ENCODE results near the gene LRSAM1. TPM values are rescaled to one million over a fixed set of nuclear protein-coding genes. Genes with fewer than 3 reads are reported as not detected.

Gene LRSAM1
- total and polyA plus RNA-seq, 9 of the 15 experiments (the other 6 are each of a cell fraction or from before 2014, with no cell fraction given), result 0.07 to 16.2 (median 4.7) TPM

- DNase-seq (ENCODE audit: extremely low read depth in 1 of 4, low spot score in 3 of 4), result peak; percentile 93 to 96 (median 94)
- H3K9me3 ChIP-seq (replicated peaks; ENCODE audit: control insufficient read depth, insufficient read depth, low read depth, low read length), result no peaks in the 10 kb centered on the region
- peak; percentile 89 for FAIRE-seq
- peaks cover 32 to 33% of the 10 kb centered on the region in 2 experiments for H3K4me1 ChIP-seq (replicated peaks in 1 of 2; ENCODE audit: control insufficient read depth in 2 of 2, insufficient read depth in 2 of 2, low read length in 2 of 2)
- H3K9me1 ChIP-seq (ENCODE audit: control insufficient read depth, insufficient read depth, low read length), result no peaks in the 10 kb centered on the region
- H2AFZ ChIP-seq (ENCODE audit: low read depth, low read length), result peak within 1 kb of the TSS; percentile 94
- ATAC-seq, result peak; percentile 90
- ChIA-PET CTCF (ENCODE audit: low intra/inter-chr PET ratio) (interaction anchor here (0.6 kb wide), 1 partner anchor 49 kb away, joined by 4 read pairs; no protein-coding TSS in a partner anchor), POLR2A (interaction anchor here (0.5 to 2.5 kb wide), 16 partner anchors 9 to 538 kb away, joined by 3 to 30 read pairs (median 4); partner anchors contain the start of genes LRSAM1, RPL12 and SLC2A8)
- H3K36me3 ChIP-seq (ENCODE audit: control insufficient read depth, insufficient read depth, low read length), result peaks cover 14% of the 10 kb centered on the region
- H3K9ac ChIP-seq (ENCODE audit: insufficient read depth in 1 of 2, low read depth in 2 of 2, low read length in 2 of 2), result peak within 1 kb of the TSS; percentile 84 to 96
- peak within 1 kb of the TSS; percentile 97 for H3K4me2 ChIP-seq (ENCODE audit: insufficient read depth, low read length)
- in situ Hi-C loops (cut with MboI), result no loop called here
- intact Hi-C loops (cut with micrococcal nuclease), result loop anchor here (10.0 kb wide), 1 partner anchor 199 kb away; no protein-coding TSS in a partner anchor
- peaks cover 49% of the 10 kb centered on the region for H3K79me2 ChIP-seq (ENCODE audit: control insufficient read depth, insufficient read depth, low read length)
- peak within 1 kb of the TSS; percentile 81 for H3K27ac ChIP-seq (ENCODE audit: extremely low read depth, low read depth, low read length)
- 1% methylated on average over 54 of the region's 54 CpGs for WGBS (ENCODE audit: insufficient coverage, low coverage, missing lambda C conversion rate)
- no peaks in the 10 kb centered on the region for H3K27me3 ChIP-seq (ENCODE audit: control insufficient read depth in 2 of 2, insufficient read depth in 2 of 2, low read length in 2 of 2)
- 0 out of 2 replicates have a peak, but pooled peaks cover under 1% of the 10 kb centered on the region for H4K20me1 ChIP-seq (replicated peaks; ENCODE audit: control insufficient read depth, insufficient read depth, low read length)
- BruUV-seq (replicated peaks), result no TSS peak
- H3K4me3 ChIP-seq, result peak within 1 kb of the TSS; percentile 87
- TF ChIP-seq TARDBP (IDR thresholded peaks at IDR 0.05) (no peak), ZNF584 (CRISPR knock-in tag; IDR thresholded peaks at IDR 0.05; ENCODE audit: low read depth) (no peak), E2F3 (CRISPR knock-in tag; IDR thresholded peaks at IDR 0.05) (0 out of 2 replicates have a peak, but pooled peaks have one; percentile 58), DACH1 (IDR thresholded peaks at IDR 0.05; ENCODE audit: partially characterized antibody) (no peak), MNT (conservative IDR thresholded peaks at IDR 0.05) (peak; percentile 81 to 88), DMBX1 (CRISPR knock-in tag; IDR thresholded peaks at IDR 0.05; ENCODE audit: borderline replicate concordance) (peak; percentile 7; the same call in 1 of the 2 replicates), GATAD2A (IDR thresholded peaks at IDR 0.05) (no peak), GABPB1 (CRISPR knock-in tag; IDR thresholded peaks at IDR 0.05) (peak; percentile 99), FOSL1 (tag; conservative IDR thresholded peaks at IDR 0.05) (0 out of 2 replicates have a peak, but pooled peaks have one; percentile 18), ZNF140 (CRISPR knock-in tag; IDR thresholded peaks at IDR 0.05) (no peak), DNMT1 (IDR thresholded peaks at IDR 0.05) (no peak)
- TF ChIP-seq, protein P1, sequence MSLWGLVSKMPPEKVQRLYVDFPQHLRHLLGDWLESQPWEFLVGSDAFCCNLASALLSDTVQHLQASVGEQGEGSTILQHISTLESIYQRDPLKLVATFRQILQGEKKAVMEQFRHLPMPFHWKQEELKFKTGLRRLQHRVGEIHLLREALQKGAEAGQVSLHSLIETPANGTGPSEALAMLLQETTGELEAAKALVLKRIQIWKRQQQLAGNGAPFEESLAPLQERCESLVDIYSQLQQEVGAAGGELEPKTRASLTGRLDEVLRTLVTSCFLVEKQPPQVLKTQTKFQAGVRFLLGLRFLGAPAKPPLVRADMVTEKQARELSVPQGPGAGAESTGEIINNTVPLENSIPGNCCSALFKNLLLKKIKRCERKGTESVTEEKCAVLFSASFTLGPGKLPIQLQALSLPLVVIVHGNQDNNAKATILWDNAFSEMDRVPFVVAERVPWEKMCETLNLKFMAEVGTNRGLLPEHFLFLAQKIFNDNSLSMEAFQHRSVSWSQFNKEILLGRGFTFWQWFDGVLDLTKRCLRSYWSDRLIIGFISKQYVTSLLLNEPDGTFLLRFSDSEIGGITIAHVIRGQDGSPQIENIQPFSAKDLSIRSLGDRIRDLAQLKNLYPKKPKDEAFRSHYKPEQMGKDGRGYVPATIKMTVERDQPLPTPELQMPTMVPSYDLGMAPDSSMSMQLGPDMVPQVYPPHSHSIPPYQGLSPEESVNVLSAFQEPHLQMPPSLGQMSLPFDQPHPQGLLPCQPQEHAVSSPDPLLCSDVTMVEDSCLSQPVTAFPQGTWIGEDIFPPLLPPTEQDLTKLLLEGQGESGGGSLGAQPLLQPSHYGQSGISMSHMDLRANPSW (CRISPR knock-in tag; IDR thresholded peaks at IDR 0.05), result no peak
- TF ChIP-seq, protein P2, sequence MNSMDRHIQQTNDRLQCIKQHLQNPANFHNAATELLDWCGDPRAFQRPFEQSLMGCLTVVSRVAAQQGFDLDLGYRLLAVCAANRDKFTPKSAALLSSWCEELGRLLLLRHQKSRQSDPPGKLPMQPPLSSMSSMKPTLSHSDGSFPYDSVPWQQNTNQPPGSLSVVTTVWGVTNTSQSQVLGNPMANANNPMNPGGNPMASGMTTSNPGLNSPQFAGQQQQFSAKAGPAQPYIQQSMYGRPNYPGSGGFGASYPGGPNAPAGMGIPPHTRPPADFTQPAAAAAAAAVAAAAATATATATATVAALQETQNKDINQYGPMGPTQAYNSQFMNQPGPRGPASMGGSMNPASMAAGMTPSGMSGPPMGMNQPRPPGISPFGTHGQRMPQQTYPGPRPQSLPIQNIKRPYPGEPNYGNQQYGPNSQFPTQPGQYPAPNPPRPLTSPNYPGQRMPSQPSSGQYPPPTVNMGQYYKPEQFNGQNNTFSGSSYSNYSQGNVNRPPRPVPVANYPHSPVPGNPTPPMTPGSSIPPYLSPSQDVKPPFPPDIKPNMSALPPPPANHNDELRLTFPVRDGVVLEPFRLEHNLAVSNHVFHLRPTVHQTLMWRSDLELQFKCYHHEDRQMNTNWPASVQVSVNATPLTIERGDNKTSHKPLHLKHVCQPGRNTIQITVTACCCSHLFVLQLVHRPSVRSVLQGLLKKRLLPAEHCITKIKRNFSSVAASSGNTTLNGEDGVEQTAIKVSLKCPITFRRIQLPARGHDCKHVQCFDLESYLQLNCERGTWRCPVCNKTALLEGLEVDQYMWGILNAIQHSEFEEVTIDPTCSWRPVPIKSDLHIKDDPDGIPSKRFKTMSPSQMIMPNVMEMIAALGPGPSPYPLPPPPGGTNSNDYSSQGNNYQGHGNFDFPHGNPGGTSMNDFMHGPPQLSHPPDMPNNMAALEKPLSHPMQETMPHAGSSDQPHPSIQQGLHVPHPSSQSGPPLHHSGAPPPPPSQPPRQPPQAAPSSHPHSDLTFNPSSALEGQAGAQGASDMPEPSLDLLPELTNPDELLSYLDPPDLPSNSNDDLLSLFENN (IDR thresholded peaks at IDR 0.05; ENCODE audit: low read depth in 2 of 2, low read length in 2 of 2), result peak in 1 of 2 experiments; percentile 74; a peak in 2 of 4 replicates
These were observed 27.2 kb upstream of the LRSAM1 start, which contains the start of gene ZNF79 for GRCh38 chr9:127423934-127424675. Gene ZNF79 (plus strand): TSS chr9:127424382. CDS start chr9:127424788, 406 bp downstream.

Measured in K562 (cell line).